ENCODE results near the gene ZEB2.

GRCh38 chr2:144472046-144472412 lies 47.9 kb downstream of the ZEB2 start:
- TF ChIP-seq CTCF (IDR thresholded peaks at IDR 0.05) (no peak), EZH2 (IDR thresholded peaks at IDR 0.05) (no peak), EZH2phosphoT487 (IDR thresholded peaks at IDR 0.05) (no peak)
